Measurements from ENCODE around the gene SLC16A1.
A peak's percentile ranks its signal among the peaks of the same experiment; 100 is the strongest.
"Not testable (repeated sequence)": the region's sequence is repeated elsewhere in the genome, so short reads cannot be mapped to it uniquely, and the experiment has no call there.

Gene SLC16A1

GRCh38 chr1:112955773-112956543 lies at the start of gene SLC16A1:
Gene SLC16A1 (minus strand): TSS chr1:112956196. CDS start chr1:112929308, 26,888 bp downstream.
- peak within 1 kb of the TSS; percentile 100 for H3K4me3 ChIP-seq (ENCODE audit: low read depth, low read length)
- TF ChIP-seq CTCF (IDR thresholded peaks at IDR 0.05; ENCODE audit: low read depth, low read length, missing control alignments): no peak
- peak; percentile 68 for DNase-seq (ENCODE audit: low read depth)

- no peak for TF ChIP-seq CTCF (IDR thresholded peaks at IDR 0.05; ENCODE audit: low read depth, low read length, missing control alignments)
- DNase-seq (ENCODE audit: low read depth): no peak
- H3K4me3 ChIP-seq (ENCODE audit: low read depth, low read length): no peak overlapping the region
Measured at GRCh38 chr1:113003751-113004690, 48.0 kb upstream of the SLC16A1 start.

- no peak for DNase-seq (ENCODE audit: low read depth)
- no peak for TF ChIP-seq CTCF (IDR thresholded peaks at IDR 0.05; ENCODE audit: low read depth, low read length, missing control alignments)
Measured at GRCh38 chr1:113002297-113002696, 46.3 kb upstream of the SLC16A1 start.

GRCh38 chr1:112998592-112999235 lies 42.7 kb upstream of the SLC16A1 start:
- no peak overlapping the region for H3K4me3 ChIP-seq (ENCODE audit: low read depth, low read length)
- no peak for TF ChIP-seq CTCF (IDR thresholded peaks at IDR 0.05; ENCODE audit: low read depth, low read length, missing control alignments)
- no peak for DNase-seq (ENCODE audit: low read depth)

More at GRCh38 chr1:113002297-113002696, 46.3 kb upstream of the SLC16A1 start:
- no peak overlapping the region for H3K4me3 ChIP-seq (ENCODE audit: low read depth, low read length)

GRCh38 chr1:112997781-112998180 lies 41.8 kb upstream of the SLC16A1 start:
- DNase-seq (ENCODE audit: low read depth): no peak
- TF ChIP-seq CTCF (IDR thresholded peaks at IDR 0.05; ENCODE audit: low read depth, low read length, missing control alignments): no peak
- no peak overlapping the region for H3K4me3 ChIP-seq (ENCODE audit: low read depth, low read length)

- H3K4me3 ChIP-seq (ENCODE audit: low read depth, low read length): no peak overlapping the region
- no peak for TF ChIP-seq CTCF (IDR thresholded peaks at IDR 0.05; ENCODE audit: low read depth, low read length, missing control alignments)
- no peak for DNase-seq (ENCODE audit: low read depth)
Measured at GRCh38 chr1:112995890-112996289, 39.9 kb upstream of the SLC16A1 start.

- H3K4me3 ChIP-seq (ENCODE audit: low read depth, low read length); DNase-seq (ENCODE audit: low read depth): not testable (repeated sequence)
Measured at GRCh38 chr1:112995021-112995420, 39.0 kb upstream of the SLC16A1 start.
